GM19240 (cell line): ENCODE measurements around the gene EIF2AK2.

ENCODE experiments used
- DNase-seq: peaks from one replicate; pipeline ENCODE4 v3.0.0; 2011; ENCODE audit warnings: low spot score; ENCODE audit not compliant: insufficient read length

Gene EIF2AK2

DNA sequence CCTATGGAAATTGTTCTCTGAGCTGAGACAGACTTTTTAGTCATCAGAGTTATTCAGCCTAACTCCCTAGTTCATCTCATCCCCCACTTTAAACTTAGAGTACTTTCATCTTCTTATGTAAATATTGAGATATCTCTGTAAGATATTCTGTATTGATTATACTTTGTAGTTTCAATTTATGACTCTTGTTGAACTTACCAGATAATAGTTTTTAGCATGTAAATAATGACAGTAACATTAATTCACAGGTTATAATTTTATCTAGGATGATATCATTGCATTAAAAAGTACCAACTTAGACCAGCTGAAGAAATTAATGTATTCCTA, 14.8 kb upstream of the EIF2AK2 start:
- no peak for DNase-seq

DNA sequence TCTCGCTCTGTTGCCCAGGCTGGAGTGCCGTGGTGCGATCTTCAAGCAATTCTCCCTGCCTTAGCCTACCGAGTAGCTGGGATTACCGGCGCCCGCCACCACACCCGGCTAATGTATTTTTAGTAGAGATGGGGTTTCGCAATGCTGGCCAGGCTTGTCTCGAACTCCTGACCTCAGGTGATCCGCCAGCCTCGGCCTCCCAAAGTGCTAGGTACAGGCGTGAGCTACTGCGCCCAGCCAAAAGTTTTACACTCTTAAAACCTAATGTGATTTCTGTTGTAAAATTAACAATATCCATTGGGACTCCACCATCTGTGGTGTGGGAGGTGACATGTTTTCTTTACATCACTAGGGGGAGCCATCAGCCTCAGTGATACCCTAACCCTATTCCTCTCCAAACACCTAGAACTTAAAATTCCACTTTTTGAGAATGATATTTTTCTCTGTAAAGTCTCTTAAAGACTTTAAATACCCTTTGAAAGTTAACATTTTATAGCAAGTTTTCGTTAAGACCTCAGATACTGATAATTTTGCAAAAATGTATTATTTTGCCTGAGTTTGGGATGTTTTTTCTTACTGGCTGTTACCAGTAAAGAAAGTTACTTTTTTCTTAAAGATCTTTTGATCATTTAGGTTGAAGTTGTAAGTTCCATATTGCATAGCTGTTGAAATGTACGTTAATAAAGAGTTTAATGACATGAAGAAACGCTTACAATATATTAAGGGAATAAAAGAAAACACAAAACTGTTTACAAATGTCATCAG, 11.6 kb upstream of the EIF2AK2 start:
- DNase-seq = peak; percentile 58

DNA sequence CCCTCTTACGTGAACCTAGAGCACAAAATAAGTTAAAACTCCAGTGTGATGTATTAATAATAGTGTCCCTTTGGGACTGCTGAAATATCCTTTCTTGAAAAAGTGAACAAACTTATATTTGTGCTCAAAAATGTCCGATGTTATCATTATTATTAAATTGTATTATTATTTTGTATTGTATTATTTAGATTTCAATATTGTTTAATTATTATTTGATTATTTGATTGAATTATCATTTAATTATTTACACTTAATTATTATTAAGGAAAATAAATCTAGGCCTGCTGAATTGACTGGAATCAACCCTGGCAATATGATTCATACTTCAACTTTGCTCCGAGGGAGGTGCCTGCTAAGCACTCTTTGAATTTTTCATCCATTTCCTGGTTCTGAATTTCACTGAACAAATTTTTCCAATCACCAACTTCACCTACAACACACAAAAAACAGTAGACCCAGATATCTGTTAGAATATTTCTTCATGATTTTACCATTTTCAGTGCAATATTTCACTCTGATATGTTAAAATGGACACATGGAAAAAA, 10.9 kb upstream of the EIF2AK2 start:
- no peak for DNase-seq

DNA sequence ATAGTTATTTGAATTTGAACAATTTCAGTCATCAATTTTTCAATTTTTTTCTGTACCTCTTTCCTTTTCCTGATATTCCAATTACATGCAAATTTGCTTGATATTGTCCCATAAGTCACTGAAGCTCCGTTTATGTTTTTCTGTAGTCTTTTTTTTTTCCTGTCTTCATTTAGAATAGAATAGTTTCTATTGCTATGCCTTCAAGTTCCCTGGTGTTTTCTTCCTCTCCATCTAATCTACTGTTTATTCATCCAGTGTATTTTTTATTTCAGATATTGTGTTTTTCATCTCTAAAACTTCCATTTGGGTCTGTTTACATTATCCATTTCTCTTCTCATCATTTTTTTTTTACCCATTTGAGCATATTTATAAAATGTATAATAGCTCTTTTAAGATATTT, 8.0 kb upstream of the EIF2AK2 start:
- DNase-seq = no peak

DNA sequence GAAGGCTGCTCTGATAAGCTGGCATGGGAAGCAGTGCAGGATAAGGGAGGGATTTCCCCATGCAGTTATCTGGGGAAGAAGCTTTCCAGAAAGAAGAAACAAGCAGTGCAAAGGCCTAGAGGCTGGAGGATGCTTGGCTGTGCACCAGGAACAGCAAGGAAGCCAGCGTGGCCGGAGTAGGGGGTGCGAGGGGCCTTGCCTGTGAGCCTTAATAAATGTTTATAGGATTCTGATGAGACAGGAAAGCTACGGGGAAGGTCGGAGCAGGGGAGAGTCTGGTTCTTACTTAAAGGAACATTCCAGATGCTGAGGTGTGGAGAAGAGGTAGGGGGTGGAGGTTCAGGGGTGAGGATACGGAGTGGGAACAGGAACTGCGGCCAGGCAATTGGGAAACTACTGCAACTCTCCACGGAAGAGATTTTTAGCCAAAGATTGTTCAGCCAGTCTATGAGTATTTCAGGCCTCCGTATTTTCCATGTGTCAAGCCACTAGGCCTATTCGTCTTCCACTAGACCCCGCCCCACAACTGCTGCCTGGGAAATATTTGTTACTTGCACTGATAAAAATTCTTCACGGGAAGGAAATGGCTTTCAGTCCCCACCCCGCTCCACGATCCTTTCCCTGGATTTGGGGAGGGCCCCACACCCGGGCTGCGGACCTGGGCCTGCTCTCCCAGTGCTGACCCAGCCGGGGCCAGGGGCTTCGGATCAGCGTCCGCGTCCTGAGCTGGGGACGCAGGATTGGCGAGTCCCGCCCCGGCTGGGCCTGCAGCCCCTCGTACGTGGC, 516 bp downstream of the EIF2AK2 start:
- DNase-seq = no peak

DNA sequence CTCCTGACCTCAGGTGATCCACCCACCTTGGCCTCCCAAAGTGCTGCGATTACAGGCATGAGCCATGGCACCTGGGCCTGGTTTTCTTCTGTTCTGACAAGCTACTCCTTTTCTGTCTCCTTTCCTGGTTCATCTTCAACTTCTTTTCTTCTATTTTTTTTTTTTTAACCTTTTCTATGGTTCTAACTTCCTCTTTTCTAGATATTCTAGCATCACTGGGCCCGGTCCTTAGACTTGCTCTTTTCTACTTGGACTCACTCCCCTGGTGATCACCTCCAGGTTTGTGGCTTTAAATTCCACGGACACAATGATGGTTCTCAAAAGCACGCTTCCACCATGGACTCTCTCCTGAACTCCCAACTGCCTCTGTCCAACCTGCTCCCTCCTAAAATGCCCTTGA, 2.0 kb downstream of the EIF2AK2 start:
- no peak for DNase-seq

DNA sequence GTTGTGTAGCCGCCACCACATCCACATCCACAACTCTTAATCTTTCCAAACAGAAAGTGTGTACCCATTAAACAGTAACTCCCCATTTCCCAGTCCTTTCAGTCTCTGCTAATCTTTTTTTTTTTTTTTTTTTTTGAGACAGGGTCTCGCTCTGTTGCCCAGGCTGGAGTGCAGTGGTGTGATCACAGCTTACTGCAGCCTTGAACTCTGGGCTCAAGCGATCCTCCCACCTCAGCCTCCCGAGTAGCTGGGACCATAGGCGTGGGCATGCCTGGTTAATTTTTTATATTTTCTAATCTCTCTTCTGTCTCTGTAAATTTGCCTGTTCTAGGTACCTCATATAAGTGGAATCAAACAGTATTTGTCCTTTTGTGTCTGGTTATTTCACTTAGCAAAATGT, 3.6 kb downstream of the EIF2AK2 start:
- no peak for DNase-seq

DNA sequence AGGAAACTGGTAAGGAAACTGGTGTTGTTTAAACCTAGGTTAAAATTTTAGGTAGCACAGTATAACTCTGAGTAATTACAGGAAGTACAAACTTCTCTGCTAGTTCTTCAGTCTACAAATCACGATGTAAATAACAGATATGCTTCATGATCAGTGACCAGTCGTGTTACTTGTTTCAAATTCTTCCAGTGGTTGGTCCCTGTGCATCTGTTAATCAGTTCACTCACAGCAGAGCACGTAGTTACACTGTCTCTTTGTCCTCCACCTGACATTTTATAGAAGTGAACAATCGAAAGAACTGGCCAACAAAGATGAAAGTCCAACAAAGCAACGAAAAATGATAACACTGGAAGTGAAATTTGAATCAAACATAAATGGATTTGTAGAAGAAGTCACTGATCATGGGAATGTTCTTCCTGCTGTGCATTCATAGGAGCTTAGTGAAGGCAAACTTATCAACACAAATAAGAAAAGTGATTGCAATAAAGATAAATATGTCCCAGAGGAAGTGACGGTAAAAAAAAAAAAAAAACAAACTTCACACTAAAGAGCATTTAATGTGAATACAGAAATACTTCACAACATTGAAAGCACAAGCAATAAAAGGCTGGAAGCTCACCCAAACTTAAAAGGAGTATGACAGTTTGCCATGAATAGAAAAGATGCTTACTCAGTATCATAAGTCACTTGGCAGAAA, 7.0 kb downstream of the EIF2AK2 start:
- DNase-seq = no peak

DNA sequence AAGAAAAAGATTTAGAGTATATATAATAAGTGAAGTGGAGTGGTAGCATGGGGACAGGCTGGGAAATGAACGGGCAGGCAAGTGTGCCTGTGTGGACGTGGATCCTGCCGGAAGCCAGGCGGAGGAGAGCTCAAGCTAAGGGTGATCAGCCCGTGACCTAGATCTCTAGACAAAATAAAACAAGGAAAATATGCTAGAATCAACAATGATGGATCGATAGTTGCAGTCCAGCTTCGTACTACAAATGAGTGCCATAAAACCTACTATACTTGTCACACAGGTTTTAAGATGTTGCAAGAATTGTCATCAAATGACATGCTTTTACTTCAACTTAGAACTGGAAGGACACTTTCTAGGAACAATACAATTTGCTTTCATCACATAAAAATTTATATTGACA, 8.5 kb downstream of the EIF2AK2 start:
- DNase-seq = no peak

DNA sequence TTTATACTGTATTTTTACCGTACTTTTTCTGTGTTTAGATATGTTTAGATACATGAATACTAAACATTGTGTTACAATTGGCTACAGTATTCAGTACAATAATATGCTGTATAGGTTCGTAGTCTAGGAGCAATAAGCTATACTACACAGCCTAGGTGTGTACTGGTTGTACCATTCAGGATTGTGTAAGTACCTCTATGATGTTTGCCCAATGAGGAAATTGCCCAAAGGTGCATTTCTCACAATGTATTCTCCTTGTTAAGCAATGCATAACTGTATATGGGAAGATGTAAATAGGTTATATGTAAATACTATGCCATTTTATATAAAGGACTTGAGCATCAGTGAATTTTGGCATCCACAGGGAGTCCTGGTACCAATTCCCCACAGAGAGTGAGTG, 10.7 kb downstream of the EIF2AK2 start:
- DNase-seq = no peak

DNA sequence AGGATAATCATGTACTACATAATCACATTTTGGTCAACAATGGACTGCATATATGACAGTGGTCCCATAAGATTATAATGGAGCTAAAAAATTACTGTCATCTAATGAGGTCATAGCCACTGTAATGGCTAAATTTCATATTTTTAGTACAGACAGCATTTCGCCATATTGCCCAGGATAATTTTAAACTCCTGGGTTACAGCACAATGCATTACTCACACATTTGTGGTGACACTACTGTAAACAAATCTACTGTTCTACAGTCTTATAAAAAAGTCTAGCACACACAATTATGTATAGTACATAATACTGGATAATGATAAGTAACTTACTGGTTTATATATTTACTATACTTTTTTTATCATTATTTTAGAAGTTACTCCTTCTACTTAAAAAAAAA, 12.8 kb downstream of the EIF2AK2 start:
- no peak for DNase-seq

DNA sequence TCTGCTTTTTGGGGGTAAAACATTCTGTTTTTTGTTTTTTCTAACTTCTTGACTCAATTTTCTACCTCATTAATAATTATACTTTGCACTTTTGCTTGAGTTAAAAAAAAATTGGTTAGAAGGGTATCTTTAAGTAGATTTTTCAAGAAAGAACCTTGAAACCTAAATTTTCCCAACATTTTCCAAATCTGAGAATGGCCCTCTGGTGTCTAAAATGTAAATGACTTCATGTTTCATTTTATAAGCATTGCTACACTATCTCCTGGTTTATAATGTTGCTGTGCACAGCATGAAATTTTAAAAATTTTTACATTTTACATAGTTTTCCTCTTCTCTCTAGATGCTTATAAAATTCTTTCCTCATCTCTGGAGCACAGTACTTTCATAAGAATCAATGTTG, 14.2 kb downstream of the EIF2AK2 start:
- DNase-seq = no peak

DNA sequence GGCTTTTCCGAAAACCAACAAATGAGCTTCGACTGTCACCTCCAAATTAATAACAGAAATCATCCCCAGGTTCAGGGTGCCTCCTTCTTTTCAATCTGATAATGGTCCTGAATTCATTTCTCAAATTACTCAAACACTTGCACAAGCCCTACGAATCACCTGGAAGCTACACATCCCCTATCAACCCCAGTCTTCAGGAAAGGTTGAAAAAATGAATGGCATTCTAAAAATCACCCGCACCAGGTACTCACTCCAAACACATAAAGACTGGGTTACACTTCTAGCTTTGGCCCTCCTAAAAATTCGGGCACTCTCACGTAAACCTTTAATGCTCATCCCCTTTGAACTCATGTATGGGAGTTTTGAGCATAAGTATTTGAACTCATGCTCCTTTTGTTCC, 23.9 kb downstream of the EIF2AK2 start:
- DNase-seq = no peak

DNA sequence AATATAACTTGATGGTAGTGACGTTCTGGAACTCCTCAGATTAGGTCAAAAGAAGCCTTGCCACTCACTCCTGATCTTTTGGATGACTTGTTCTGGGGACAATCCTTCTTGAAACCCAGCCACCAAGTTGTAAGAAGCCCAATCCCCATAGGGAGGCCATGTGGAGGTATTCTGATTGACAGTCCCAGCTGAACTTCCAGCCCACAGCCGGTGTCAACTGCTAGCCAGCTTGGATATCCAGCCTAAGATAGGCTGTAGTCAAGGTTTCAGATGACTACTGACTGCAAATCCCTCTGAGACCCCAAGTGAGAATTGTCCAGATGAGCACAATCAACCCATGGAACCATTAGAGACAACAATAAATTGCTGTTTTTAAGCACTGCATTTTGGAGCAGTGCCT, 31.4 kb downstream of the EIF2AK2 start:
- DNase-seq = no peak

DNA sequence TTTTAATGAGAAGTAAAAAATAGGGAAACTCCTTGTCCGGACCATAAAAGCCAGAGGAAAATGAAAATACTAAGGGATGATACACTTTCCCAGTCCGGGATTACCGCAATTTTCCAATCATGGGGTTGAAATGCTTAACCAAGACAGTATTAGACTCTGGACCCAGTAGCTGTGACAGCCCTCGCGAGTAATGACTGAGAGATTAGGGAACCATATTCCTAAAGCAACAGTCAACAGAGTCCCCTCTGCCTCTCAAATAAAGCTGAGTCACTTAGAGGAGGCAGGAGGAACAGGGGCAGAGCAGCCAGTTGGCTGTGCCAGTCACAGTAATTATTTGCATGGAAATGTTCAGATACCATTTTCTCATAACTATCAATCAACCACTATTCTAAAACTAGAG, 37.6 kb downstream of the EIF2AK2 start:
- no peak for DNase-seq

DNA sequence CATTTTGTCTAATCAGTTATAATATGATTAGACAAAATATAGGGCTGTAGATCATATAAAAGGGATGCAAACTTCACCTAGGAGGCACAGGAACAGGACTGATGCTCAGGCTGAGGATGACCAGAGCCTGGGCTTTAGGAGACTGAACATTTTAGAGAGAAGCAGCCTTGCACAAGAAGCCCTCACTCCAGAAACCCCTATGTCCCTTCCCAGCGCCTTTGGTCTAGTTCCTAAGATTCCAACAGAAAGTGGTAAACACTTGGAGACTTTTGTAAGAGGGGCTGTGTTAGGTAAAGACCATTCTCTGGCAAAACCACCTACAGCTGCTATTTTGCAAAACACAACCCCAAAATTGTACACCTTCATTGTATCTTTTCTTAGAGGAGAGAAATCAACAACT, 39.2 kb downstream of the EIF2AK2 start:
- no peak for DNase-seq

DNA sequence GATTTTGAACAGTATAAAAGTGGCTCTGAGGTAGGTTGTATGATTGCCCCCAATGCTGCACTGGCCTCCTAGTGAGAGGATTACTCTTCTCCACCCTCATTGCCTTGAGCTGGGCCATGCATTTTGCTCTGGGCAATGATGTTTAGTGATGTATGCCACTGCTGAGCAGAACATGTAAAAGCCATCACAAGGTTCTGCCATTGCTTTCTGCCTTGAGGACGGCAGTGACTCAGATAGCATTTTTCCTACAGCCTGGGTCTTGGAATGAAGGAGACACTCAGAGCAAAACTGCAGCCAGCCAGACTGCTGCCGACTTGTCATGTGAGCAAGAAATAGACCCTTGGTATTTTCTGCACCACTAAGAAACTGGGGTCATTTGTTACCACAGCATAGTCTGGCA, 44.8 kb downstream of the EIF2AK2 start:
- no peak for DNase-seq

DNA sequence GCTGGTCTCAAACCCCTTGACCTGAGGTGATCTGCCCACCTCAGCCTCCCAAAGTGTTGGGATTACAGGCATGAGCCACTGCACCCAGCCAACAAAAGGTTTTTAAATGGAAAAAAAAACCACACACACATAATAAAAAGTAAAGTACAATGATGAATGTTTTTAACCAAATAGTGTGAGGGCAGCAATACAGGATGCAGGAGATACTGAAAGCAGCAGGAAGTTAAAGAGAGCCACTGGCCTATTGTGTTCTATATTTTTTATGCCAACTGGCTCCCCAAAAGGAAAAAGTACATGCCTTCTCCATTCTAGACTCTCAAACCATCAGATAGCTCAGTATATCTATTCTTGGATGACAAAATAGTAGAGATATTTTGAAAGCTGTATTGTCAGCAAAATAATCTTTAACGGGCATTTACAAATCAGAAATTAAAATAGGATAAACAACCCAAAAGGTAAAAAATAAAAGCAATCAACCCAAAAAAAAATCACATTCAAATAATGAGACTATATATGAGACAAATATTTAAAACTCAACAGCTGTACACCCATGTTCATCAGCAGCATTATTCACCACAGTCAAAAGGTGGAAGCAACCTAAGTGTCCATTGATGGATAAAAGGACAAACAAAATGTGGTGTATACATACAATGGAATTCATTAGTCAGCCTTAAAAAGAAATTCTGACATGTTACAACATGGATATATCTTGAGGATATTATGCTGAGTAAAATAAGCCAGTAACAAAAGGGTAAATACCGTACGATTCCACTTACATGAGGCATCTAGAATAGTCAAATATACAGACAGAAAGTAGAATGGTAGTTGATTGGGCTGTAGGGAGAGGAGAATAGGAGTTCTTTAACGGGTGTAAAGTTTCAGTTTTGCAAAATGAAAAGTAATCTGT, 46.2 kb downstream of the EIF2AK2 start:
- no peak for DNase-seq

DNA sequence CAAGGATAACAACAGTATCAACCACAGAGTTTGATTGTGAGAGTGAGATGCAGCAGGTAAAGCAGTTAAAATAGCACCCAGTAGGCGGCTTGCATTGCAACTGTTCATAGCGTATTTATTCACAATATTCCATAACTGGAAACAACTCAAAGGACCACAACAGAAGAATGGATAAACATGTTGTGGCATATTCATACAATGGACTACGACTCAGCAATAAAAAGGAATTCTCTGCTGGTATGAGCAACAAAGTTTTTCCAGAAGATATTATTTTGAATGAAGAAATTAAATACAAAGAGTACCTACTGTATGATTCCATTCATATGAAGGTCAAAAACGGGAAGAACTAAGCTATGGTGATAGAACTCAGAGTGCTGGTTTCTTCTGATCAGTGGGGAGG, 47.3 kb downstream of the EIF2AK2 start:
- DNase-seq = no peak

DNA sequence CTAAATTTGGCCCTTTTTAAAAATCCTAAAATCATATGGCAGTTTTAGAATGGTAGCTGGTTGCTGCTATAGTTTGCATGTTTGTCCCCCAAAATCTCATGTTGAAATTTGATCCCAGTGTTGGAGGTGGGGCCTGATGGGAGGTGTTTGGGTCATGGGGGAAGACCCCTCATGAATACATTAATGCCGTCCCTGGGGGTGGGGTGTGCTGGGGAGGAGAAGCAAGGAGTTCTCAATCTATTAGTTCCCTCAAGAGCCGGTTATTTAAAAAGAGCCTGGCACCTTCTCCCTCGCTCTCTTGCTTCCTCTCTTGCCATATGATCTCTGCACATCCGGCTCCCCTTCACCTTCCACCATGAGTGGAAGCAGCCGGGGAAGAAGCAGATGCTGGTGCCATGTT, 51.6 kb downstream of the EIF2AK2 start:
- no peak for DNase-seq

DNA sequence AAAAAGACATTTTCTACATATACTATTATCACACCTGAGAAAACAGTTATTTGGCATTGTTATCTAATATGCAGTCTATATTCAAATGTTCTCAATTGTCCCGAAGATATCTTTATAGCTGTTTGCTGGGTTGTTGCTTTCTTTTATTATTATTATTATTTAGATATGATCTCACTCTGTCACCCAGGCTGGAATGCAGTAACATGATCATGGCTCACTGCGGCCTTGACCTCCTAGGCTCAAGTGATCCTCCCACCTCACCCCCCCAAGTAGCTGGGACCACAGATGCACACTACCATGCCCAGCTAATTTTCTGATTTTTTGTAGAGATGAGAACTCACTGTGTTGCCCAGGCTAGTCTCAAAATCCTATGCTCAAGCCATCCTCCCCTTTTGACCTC, 52.6 kb downstream of the EIF2AK2 start:
- DNase-seq = no peak
